ENCODE results near the gene SLCO3A1. TPM values are rescaled to one million over a fixed set of nuclear protein-coding genes. Genes with fewer than 3 reads are reported as not detected.
A peak's percentile ranks its signal among the peaks of the same experiment; 100 is the strongest.

SLCO3A1 gene
- total RNA-seq, 2 experiments from 2014 or later, result 29.5 to 30.4 TPM

DNA sequence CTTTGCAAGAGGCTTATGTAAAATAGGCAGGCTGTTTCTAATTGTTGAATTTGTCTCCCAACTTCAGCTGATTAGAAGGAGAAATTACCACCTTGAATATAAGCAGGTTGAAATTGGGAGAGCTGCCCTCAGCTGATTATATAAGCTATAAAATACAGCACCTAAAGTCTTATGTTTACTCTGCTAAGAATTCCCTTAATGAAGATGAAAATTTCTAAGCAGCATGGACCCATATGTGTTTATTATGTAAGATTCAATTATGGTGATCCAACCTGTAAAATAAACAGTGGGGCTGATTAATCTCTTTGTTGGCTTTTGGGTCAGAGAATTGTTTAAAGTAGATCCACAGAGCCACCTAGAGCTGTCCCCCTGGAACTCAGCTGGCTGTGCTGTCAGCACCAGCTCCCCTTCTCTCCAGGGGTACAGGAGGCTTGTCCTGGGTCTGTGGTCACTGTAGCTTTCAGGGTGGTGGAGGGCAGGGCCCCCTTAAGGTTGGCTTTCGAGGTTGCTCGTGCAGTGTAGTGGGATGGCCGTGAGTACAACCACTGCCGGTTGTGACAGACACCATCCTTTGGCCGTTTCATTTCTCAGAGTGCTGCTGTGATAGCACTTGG is 9.5 kb downstream of the SLCO3A1 start:
- peaks cover 5% of the 10 kb centered on the region for H3K36me3 ChIP-seq (ENCODE audit: insufficient read depth, low read length)
- Mint-ChIP-seq H3K9me3 (no peaks in the 10 kb centered on the region), H3K27ac (peak overlapping the region; percentile 69), H3K4me1 (ENCODE audit: low read depth) (peaks cover 95% of the 10 kb centered on the region), H3K36me3 (ENCODE audit: low read depth) (no peaks in the 10 kb centered on the region), H3K4me3 (no peak overlapping the region), H3K27me3 (no peaks in the 10 kb centered on the region)
- CTCF ChIA-PET, result interaction anchor here (1.3 to 1.6 kb wide), 3 partner anchors 9 to 157 kb away, joined by 4 to 6 read pairs (median 5); partner anchors contain the start of gene SLCO3A1
- H3K9me3 ChIP-seq (ENCODE audit: control insufficient read depth in 1 of 2, insufficient read depth in 1 of 2, low read length in 2 of 2), result no peaks in the 10 kb centered on the region
- no peak for ATAC-seq (ENCODE audit: poor library complexity)
- H3K27me3 ChIP-seq (ENCODE audit: control insufficient read depth in 1 of 2, insufficient read depth in 2 of 2, low read length in 2 of 2), result no peaks in the 10 kb centered on the region
- TF ChIP-seq, protein P1, sequence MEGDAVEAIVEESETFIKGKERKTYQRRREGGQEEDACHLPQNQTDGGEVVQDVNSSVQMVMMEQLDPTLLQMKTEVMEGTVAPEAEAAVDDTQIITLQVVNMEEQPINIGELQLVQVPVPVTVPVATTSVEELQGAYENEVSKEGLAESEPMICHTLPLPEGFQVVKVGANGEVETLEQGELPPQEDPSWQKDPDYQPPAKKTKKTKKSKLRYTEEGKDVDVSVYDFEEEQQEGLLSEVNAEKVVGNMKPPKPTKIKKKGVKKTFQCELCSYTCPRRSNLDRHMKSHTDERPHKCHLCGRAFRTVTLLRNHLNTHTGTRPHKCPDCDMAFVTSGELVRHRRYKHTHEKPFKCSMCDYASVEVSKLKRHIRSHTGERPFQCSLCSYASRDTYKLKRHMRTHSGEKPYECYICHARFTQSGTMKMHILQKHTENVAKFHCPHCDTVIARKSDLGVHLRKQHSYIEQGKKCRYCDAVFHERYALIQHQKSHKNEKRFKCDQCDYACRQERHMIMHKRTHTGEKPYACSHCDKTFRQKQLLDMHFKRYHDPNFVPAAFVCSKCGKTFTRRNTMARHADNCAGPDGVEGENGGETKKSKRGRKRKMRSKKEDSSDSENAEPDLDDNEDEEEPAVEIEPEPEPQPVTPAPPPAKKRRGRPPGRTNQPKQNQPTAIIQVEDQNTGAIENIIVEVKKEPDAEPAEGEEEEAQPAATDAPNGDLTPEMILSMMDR (IDR thresholded peaks at IDR 0.05), result no peak
- intact Hi-C loops (cut with DNase I, micrococcal nuclease), result loop anchor here in 1 of 2 experiments (10.0 kb wide), 1 partner anchor 158 kb away; no protein-coding TSS in a partner anchor
- peaks cover 88% of the 10 kb centered on the region for H3K4me1 ChIP-seq (ENCODE audit: insufficient read depth, low read length)
- no peak overlapping the region for H3K27ac ChIP-seq (ENCODE audit: low read depth in 1 of 2, low read length in 2 of 2)
- POLR2A ChIA-PET, result no interaction called here
- no peak overlapping the region for H3K4me3 ChIP-seq (ENCODE audit: low read length)
- DNase-seq, result no peak

DNA sequence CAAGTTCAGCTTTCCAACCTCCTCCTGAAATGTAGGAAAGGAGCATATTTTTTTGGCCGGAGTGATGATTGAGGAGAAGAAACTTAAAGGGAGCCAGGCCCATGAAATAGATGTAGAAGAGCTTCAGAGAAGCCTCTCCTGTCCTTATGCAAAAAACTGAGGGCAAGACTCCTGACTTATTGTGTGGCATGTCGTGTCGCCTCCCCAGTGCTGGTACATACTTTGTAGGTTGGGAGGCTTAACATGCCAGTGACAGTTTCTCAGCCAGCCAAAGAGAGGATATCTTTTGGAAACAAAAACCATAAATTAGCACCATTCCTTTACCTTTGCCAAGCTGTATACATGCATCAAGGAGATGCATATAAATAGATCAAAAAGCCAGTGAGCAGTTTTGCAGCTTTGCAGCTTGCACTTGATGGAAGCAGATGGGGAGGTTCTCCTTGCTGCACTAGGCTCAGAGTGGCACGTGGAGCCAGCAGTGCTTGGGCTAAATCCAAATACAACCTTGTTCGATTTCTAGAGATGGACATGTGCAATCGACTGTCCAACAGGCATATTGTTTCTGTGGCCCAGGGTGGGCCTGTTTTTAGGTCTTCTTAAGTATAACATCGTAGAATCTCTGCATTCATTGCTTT is 10.2 kb downstream of the SLCO3A1 start:
- Histone ChIP-seq H3K27me3 (ENCODE audit: control insufficient read depth in 1 of 2, insufficient read depth in 2 of 2, low read length in 2 of 2) (no peaks in the 10 kb centered on the region), H3K36me3 (ENCODE audit: insufficient read depth, low read length) (peaks cover 5% of the 10 kb centered on the region), H3K4me3 (ENCODE audit: low read length) (no peak overlapping the region), H3K27ac (ENCODE audit: low read depth in 1 of 2, low read length in 2 of 2) (no peak overlapping the region), H3K4me1 (ENCODE audit: insufficient read depth, low read length) (peaks cover 88% of the 10 kb centered on the region), H3K9me3 (ENCODE audit: control insufficient read depth in 1 of 2, insufficient read depth in 1 of 2, low read length in 2 of 2) (no peaks in the 10 kb centered on the region)
- ChIA-PET POLR2A (interaction anchor here (1.6 kb wide), 1 partner anchor 10 kb away, joined by 4 read pairs; the partner anchor contains the start of gene SLCO3A1), CTCF (interaction anchor here (1.3 to 1.6 kb wide), 3 partner anchors 10 to 158 kb away, joined by 4 to 6 read pairs (median 5); partner anchors contain the start of gene SLCO3A1)
- H3K4me3 Mint-ChIP-seq, result no peak overlapping the region
- H3K27me3 Mint-ChIP-seq, result no peaks in the 10 kb centered on the region
- H3K27ac Mint-ChIP-seq, result peak overlapping the region; percentile 69
- no peaks in the 10 kb centered on the region for H3K9me3 Mint-ChIP-seq
- intact Hi-C loops (cut with DNase I, micrococcal nuclease), result loop anchor here in 1 of 2 experiments (10.0 kb wide), 1 partner anchor 159 kb away; no protein-coding TSS in a partner anchor
- no peaks in the 10 kb centered on the region for H3K36me3 Mint-ChIP-seq (ENCODE audit: low read depth)
- peaks cover 95% of the 10 kb centered on the region for H3K4me1 Mint-ChIP-seq (ENCODE audit: low read depth)
- DNase-seq, result no peak
- TF ChIP-seq, protein P1 (IDR thresholded peaks at IDR 0.05), result no peak
- ATAC-seq (ENCODE audit: poor library complexity), result no peak

DNA sequence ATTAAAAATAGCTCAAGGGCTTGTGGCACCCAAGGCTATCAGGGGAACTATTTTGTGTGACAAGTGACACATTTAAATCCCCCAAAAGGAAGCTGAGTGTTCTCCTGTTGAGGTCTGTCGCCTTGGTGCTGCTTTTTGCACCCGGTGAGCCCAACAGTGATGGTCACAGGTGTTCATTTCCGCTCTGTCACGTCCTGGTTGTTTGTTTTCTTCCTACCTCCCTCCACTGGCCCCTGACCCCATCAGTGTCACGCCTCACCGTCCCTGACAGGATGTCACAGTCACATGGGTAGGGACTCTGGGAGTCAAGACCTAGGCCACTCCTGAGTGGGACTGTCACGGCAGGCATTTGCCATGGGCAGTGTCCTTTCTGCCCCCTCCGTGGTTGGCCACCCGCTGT is 11.2 kb downstream of the SLCO3A1 start:
- H3K27ac ChIP-seq (ENCODE audit: low read depth in 1 of 2, low read length in 2 of 2), result no peak overlapping the region
- DNase-seq, result peak in 2 of 14 experiments; percentile 46 to 69
- no peak overlapping the region for H3K27ac Mint-ChIP-seq
- ATAC-seq (ENCODE audit: poor library complexity), result peak; percentile 30
- TF ChIP-seq, protein P1 (IDR thresholded peaks at IDR 0.05), result no peak
- no peaks in the 10 kb centered on the region for H3K9me3 Mint-ChIP-seq
- H3K4me3 ChIP-seq (ENCODE audit: low read length), result no peak overlapping the region
- no peaks in the 10 kb centered on the region for H3K27me3 Mint-ChIP-seq
- no peaks in the 10 kb centered on the region for H3K36me3 Mint-ChIP-seq (ENCODE audit: low read depth)
- H3K27me3 ChIP-seq (ENCODE audit: control insufficient read depth in 1 of 2, insufficient read depth in 2 of 2, low read length in 2 of 2), result no peaks in the 10 kb centered on the region
- intact Hi-C loops (cut with DNase I, micrococcal nuclease), result loop anchor here in 1 of 2 experiments (10.0 kb wide), 1 partner anchor 160 kb away; no protein-coding TSS in a partner anchor
- H3K4me3 Mint-ChIP-seq, result no peak overlapping the region
- peaks cover 5% of the 10 kb centered on the region for H3K36me3 ChIP-seq (ENCODE audit: insufficient read depth, low read length)
- H3K4me1 ChIP-seq (ENCODE audit: insufficient read depth, low read length), result peaks cover 90% of the 10 kb centered on the region
- ChIA-PET CTCF (no interaction called here), POLR2A (interaction anchor here (1.6 kb wide), 1 partner anchor 11 kb away, joined by 4 read pairs; the partner anchor contains the start of gene SLCO3A1)
- no peaks in the 10 kb centered on the region for H3K9me3 ChIP-seq (ENCODE audit: control insufficient read depth in 1 of 2, insufficient read depth in 1 of 2, low read length in 2 of 2)
- H3K4me1 Mint-ChIP-seq (ENCODE audit: low read depth), result peaks cover 91% of the 10 kb centered on the region

Data from CD4-positive, alpha-beta T cell (primary cell).